Keratinocyte (primary cell): ENCODE results near the gene S100A13. TPM values are rescaled to one million over a fixed set of nuclear protein-coding genes. Genes with fewer than 3 reads are reported as not detected.

Experiments used
- DNase-seq: peaks from one replicate; pipeline ENCODE4 v3.0.0-alpha.2; 2011; ENCODE audit warnings: low read depth, missing footprints, low spot score
- FAIRE-seq: peaks from 2 replicates; lab custom pipeline; 2011; peaks lifted over from hg19 to GRCh38; lab: Jason Lieb, UNC
- H2AFZ ChIP-seq: 2 replicates; pipeline ENCODE4 v1.6.0; 2012; ENCODE audit warnings: low read length, control low read depth, inconsistent platforms; ENCODE audit not compliant: control insufficient read depth
- H3K27ac ChIP-seq: 2 replicates; pipeline ENCODE4 v1.5.1; 2011; ENCODE audit warnings: low read length; ENCODE audit not compliant: control insufficient read depth, insufficient read depth
- H3K27me3 ChIP-seq: 3 replicates; pipeline ENCODE4 v1.6.0; 2011; ENCODE audit warnings: low read length; ENCODE audit not compliant: control insufficient read depth, insufficient read depth; ENCODE audit errors: extremely low read depth
- H3K36me3 ChIP-seq, 2 experiments: 2 replicates in 1 of 2; 3 replicates in 1 of 2; pipeline ENCODE4 v1.5.1; 2011; ENCODE audit warnings: low read length in 2 of 2, mild to moderate bottlenecking in 1 of 2; ENCODE audit not compliant: control insufficient read depth in 2 of 2, insufficient read depth in 2 of 2; ENCODE audit errors: extremely low read depth in 1 of 2
- H3K4me1 ChIP-seq: 3 replicates; pipeline ENCODE4 v1.5.1; 2011; ENCODE audit warnings: low read length; ENCODE audit not compliant: control insufficient read depth, insufficient read depth; ENCODE audit errors: extremely low read depth
- H3K4me2 ChIP-seq: 3 replicates; pipeline ENCODE4 v1.6.0; 2011; ENCODE audit warnings: low read depth, low read length; ENCODE audit not compliant: control insufficient read depth, insufficient read depth; ENCODE audit errors: extremely low read depth
- H3K4me3 ChIP-seq, 3 experiments: fragments of 200-600 bp in 1 of 3; sonication (generic) in 1 of 3; 2 replicates in 2 of 3; 3 replicates in 1 of 3; pipeline ENCODE4 v1.5.1; 2011 to 2016; ENCODE audit warnings: low read length in 3 of 3, mild to moderate bottlenecking in 3 of 3, control low read depth in 2 of 3, inconsistent platforms in 1 of 3, low read depth in 1 of 3, mixed read lengths in 1 of 3, mixed run types in 1 of 3, moderate library complexity in 1 of 3; ENCODE audit not compliant: control insufficient read depth in 2 of 3, insufficient read depth in 2 of 3; ENCODE audit errors: extremely low read depth in 1 of 3
- H3K79me2 ChIP-seq: 2 replicates; pipeline ENCODE4 v1.6.0; 2012; ENCODE audit warnings: low read length; ENCODE audit not compliant: control insufficient read depth, insufficient read depth
- H3K9ac ChIP-seq: 3 replicates; pipeline ENCODE4 v1.6.0; 2011; ENCODE audit warnings: low read length; ENCODE audit not compliant: control insufficient read depth, insufficient read depth; ENCODE audit errors: extremely low read depth
- H3K9me1 ChIP-seq: 3 replicates; pipeline ENCODE4 v1.6.0; 2011; ENCODE audit warnings: low read length; ENCODE audit not compliant: control insufficient read depth, insufficient read depth; ENCODE audit errors: extremely low read depth
- H3K9me3 ChIP-seq: 2 replicates; pipeline ENCODE4 v1.5.1; 2012; ENCODE audit warnings: low read depth, low read length; ENCODE audit not compliant: control insufficient read depth
- H4K20me1 ChIP-seq: 3 replicates; pipeline ENCODE4 v1.6.0; 2011; ENCODE audit warnings: low read length; ENCODE audit not compliant: control insufficient read depth, insufficient read depth; ENCODE audit errors: extremely low read depth
- CTCF ChIP-seq, 3 experiments: IDR thresholded peaks in 1 of 3; conservative IDR thresholded peaks in 1 of 3; optimal IDR thresholded peaks in 1 of 3; 2 replicates in 2 of 3; 3 replicates in 1 of 3; pipeline versions ENCODE3 to v1.5.1; 2011; ENCODE audit warnings: low read length in 3 of 3, mild to moderate bottlenecking in 3 of 3, moderate library complexity in 2 of 3, control low read depth in 1 of 3, inconsistent platforms in 1 of 3; ENCODE audit not compliant: insufficient read depth in 2 of 3; ENCODE audit errors: extremely low read depth in 1 of 3
- EZH2 ChIP-seq: IDR thresholded peaks from one replicate; pipeline ENCODE4 v1.6.1; 2012; ENCODE audit warnings: inconsistent platforms, mild to moderate bottlenecking, low read length, moderate library complexity
- dilution Hi-C: fragments of 300-500 bp; cut with MboI; formaldehyde crosslinking; loops from one replicate; pipeline ENCODE4 v1.7.0; 2020; ENCODE audit warnings: low sequenced_read_pairs; ENCODE audit not compliant: extremely low pct_ligation_motif_present
- polyA plus RNA-seq, 5 experiments: library from polyadenylated mRNA; depleted of rRNA in 3 of 5; stranded (reverse) in 3 of 5; stranded (forward) in 1 of 5; unstranded in 1 of 5; fragments of >200 nt; gene quantifications; 1 replicate in 1 of 5; 2 replicates in 3 of 5; 3 replicates in 1 of 5; pipeline versions ENCODE4 v1.2.1 to v1.2.3, GENCODE V29; 2011 to 2012; ENCODE audit warnings: missing spikeins in 2 of 5, low read depth in 1 of 5, low replicate concordance in 1 of 5

S100A13 gene
- polyA plus RNA-seq, 1 donor (not counting 4 experiments of a cell fraction or from before 2014, with no cell fraction given), result 215 TPM

GRCh38 chr1:153649137-153649862 is 22.0 kb upstream of the S100A13 start:
- H3K79me2 ChIP-seq, result no peaks in the 10 kb centered on the region
- no peak overlapping the region for H3K9ac ChIP-seq
- DNase-seq, result no peak
- H3K27me3 ChIP-seq, result no peaks in the 10 kb centered on the region
- H4K20me1 ChIP-seq, result no peaks in the 10 kb centered on the region
- H3K9me1 ChIP-seq, result no peaks in the 10 kb centered on the region
- H3K36me3 ChIP-seq, result peaks cover 3 to 18% of the 10 kb centered on the region in 2 experiments
- no peak overlapping the region for H3K27ac ChIP-seq
- H3K4me3 ChIP-seq, result no peak overlapping the region
- dilution Hi-C loops, result no loop called here
- H3K9me3 ChIP-seq, result no peaks in the 10 kb centered on the region
- peaks cover 8% of the 10 kb centered on the region for H3K4me1 ChIP-seq
- H3K4me2 ChIP-seq, result no peak overlapping the region
- FAIRE-seq, result no peak
- H2AFZ ChIP-seq, result no peak overlapping the region
- TF ChIP-seq CTCF (optimal IDR thresholded peaks at IDR 0.05 in 1 of 3, IDR thresholded peaks at IDR 0.05 in 1 of 3, conservative IDR thresholded peaks at IDR 0.05 in 1 of 3; ENCODE audit: extremely low read depth in 1 of 3, insufficient read depth in 2 of 3, low read length in 3 of 3) (no peak), EZH2 (no peak)

GRCh38 chr1:153648000-153648643 is 20.8 kb upstream of the S100A13 start:
- Histone ChIP-seq H3K9me1 (no peaks in the 10 kb centered on the region), H3K27me3 (no peaks in the 10 kb centered on the region), H3K9ac (no peak overlapping the region), H4K20me1 (no peaks in the 10 kb centered on the region), H3K4me2 (no peak overlapping the region), H3K9me3 (no peaks in the 10 kb centered on the region), H3K27ac (no peak overlapping the region), H3K4me3 (no peak overlapping the region), H3K36me3 (peaks cover 11 to 20% of the 10 kb centered on the region in 2 experiments), H2AFZ (no peak overlapping the region), H3K79me2 (peaks cover 1% of the 10 kb centered on the region), H3K4me1 (peaks cover 7% of the 10 kb centered on the region)
- dilution Hi-C loops, result no loop called here
- FAIRE-seq (no peak), DNase-seq (no peak)
- TF ChIP-seq EZH2, result no peak
- TF ChIP-seq CTCF (optimal IDR thresholded peaks at IDR 0.05 in 1 of 3, IDR thresholded peaks at IDR 0.05 in 1 of 3, conservative IDR thresholded peaks at IDR 0.05 in 1 of 3; ENCODE audit: extremely low read depth in 1 of 3, insufficient read depth in 2 of 3, low read length in 3 of 3), result no peak
